MM.1S (cell line): ENCODE results near the gene LAMP1.

Experiments
- DNase-seq: peaks from one replicate; pipeline ENCODE4 v3.0.0-alpha.2; 2015
- H2AFZ ChIP-seq: fragments of 300-600 bp; sonication (generic); 2 replicates; pipeline ENCODE4 v1.6.0; 2016; ENCODE audit warnings: antibody characterized with exemption, low read length
- H3F3A ChIP-seq: fragments of 300-600 bp; sonication (generic); 2 replicates; pipeline ENCODE4 v1.6.1; 2016; ENCODE audit warnings: mild to moderate bottlenecking, antibody characterized with exemption, low read length, moderate library complexity, mixed read lengths; ENCODE audit not compliant: insufficient read depth
- H3K27ac ChIP-seq: fragments of 300-600 bp; sonication (generic); 2 replicates; pipeline ENCODE4 v1.5.1; 2016; ENCODE audit warnings: mild to moderate bottlenecking, low read length
- H3K27me3 ChIP-seq: fragments of 300-600 bp; sonication (generic); replicated peaks from 2 replicates; pipeline ENCODE4 v1.6.0; 2016; ENCODE audit warnings: low read length; ENCODE audit not compliant: insufficient read depth
- H3K36me3 ChIP-seq: fragments of 300-600 bp; sonication (generic); replicated peaks from 2 replicates; pipeline ENCODE4 v1.6.1; 2016; ENCODE audit warnings: mild to moderate bottlenecking, low read length, mixed read lengths; ENCODE audit not compliant: insufficient read depth
- H3K4me1 ChIP-seq: fragments of 300-600 bp; sonication (generic); 2 replicates; pipeline ENCODE4 v1.6.1; 2016; ENCODE audit warnings: low read length, mixed read lengths
- H3K4me2 ChIP-seq: fragments of 300-600 bp; sonication (generic); 2 replicates; pipeline ENCODE4 v1.6.0; 2016; ENCODE audit warnings: low read depth, low read length
- H3K4me3 ChIP-seq: fragments of 300-600 bp; sonication (generic); 2 replicates; pipeline ENCODE4 v1.5.1; 2016; ENCODE audit warnings: low read length, mixed read lengths
- H3K79me2 ChIP-seq: fragments of 300-600 bp; sonication (generic); 2 replicates; pipeline ENCODE4 v1.6.1; 2016; ENCODE audit warnings: mixed run types, low read length, mixed read lengths
- H3K9ac ChIP-seq: fragments of 300-600 bp; sonication (generic); 2 replicates; pipeline ENCODE4 v1.6.1; 2016; ENCODE audit warnings: low read length, mixed read lengths
- H3K9me2 ChIP-seq: fragments of 300-600 bp; sonication (generic); replicated peaks from 2 replicates; pipeline ENCODE4 v1.6.1; 2016; ENCODE audit warnings: mild to moderate bottlenecking, low read length, mixed read lengths; ENCODE audit not compliant: insufficient read depth
- H3K9me3 ChIP-seq: fragments of 300-600 bp; sonication (generic); replicated peaks from 2 replicates; pipeline ENCODE4 v1.6.1; 2016; ENCODE audit warnings: mild to moderate bottlenecking, low read length, mixed read lengths; ENCODE audit not compliant: insufficient read depth
- H4K20me1 ChIP-seq: fragments of 300-600 bp; sonication (generic); 2 replicates; pipeline ENCODE4 v1.6.1; 2016; ENCODE audit warnings: mild to moderate bottlenecking, low read length, moderate library complexity, mixed read lengths; ENCODE audit not compliant: insufficient read depth
- EZH2 ChIP-seq: fragments of 300-600 bp; sonication (generic); optimal IDR thresholded peaks from 2 replicates; pipeline ENCODE3; 2017; ENCODE audit warnings: low read depth, mild to moderate bottlenecking, antibody characterized with exemption, low read length, mixed read lengths
- EZH2phosphoT487 ChIP-seq: fragments of 300-600 bp; sonication (generic); IDR thresholded peaks from 2 replicates; pipeline ENCODE4 v1.6.1; 2018; ENCODE audit warnings: antibody characterized with exemption, low read length
- TF ChIP-seq, protein P1 (sequence below): fragments of 300-600 bp; sonication (generic); IDR thresholded peaks from 2 replicates; pipeline ENCODE4 v1.5.1; 2016; ENCODE audit warnings: antibody characterized with exemption, low read length, mixed read lengths

Gene LAMP1

DNA sequence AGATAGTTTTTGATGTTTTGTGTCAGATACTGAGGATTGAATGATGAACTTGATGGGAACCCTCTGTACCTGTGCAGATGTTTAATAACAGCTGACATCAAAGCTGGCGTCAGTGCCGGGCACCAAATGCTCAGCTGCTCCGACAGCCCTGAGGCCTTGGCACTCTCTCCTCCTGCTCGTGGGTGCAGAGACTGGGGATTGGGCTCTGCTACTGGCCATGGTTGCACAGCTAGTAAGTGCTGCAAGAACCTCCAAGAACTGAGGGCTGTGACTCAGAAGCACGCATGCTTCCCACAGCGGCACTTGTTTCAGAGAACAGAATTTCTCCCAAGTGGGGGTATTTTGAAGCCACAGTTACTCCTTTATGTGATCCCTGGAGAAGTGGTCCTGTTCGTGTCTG, 5.9 kb downstream of the LAMP1 start:
- Histone ChIP-seq H3F3A (no peaks in the 10 kb centered on the region), H3K4me3 (no peak overlapping the region), H3K79me2 (peaks cover 94% of the 10 kb centered on the region), H3K9me3 (no peaks in the 10 kb centered on the region), H2AFZ (no peak overlapping the region), H3K4me1 (0 out of 2 replicates have a peak, but pooled peaks cover 4% of the 10 kb centered on the region), H3K9ac (no peak overlapping the region), H3K4me2 (no peak overlapping the region), H3K36me3 (no peaks in the 10 kb centered on the region), H3K9me2 (no peaks in the 10 kb centered on the region), H4K20me1 (peaks cover 6% of the 10 kb centered on the region; the same call in 1 of the 2 replicates), H3K27ac (no peak overlapping the region), H3K27me3 (no peaks in the 10 kb centered on the region)
- TF ChIP-seq EZH2 = no peak
- TF ChIP-seq EZH2phosphoT487 = no peak
- TF ChIP-seq, protein P1, sequence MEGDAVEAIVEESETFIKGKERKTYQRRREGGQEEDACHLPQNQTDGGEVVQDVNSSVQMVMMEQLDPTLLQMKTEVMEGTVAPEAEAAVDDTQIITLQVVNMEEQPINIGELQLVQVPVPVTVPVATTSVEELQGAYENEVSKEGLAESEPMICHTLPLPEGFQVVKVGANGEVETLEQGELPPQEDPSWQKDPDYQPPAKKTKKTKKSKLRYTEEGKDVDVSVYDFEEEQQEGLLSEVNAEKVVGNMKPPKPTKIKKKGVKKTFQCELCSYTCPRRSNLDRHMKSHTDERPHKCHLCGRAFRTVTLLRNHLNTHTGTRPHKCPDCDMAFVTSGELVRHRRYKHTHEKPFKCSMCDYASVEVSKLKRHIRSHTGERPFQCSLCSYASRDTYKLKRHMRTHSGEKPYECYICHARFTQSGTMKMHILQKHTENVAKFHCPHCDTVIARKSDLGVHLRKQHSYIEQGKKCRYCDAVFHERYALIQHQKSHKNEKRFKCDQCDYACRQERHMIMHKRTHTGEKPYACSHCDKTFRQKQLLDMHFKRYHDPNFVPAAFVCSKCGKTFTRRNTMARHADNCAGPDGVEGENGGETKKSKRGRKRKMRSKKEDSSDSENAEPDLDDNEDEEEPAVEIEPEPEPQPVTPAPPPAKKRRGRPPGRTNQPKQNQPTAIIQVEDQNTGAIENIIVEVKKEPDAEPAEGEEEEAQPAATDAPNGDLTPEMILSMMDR = no peak
- no peak for DNase-seq

- Histone ChIP-seq H3K4me2 (no peak overlapping the region), H3K79me2 (peaks cover 92% of the 10 kb centered on the region), H4K20me1 (peaks cover 6% of the 10 kb centered on the region; the same call in 1 of the 2 replicates), H3K36me3 (no peaks in the 10 kb centered on the region), H2AFZ (no peak overlapping the region), H3K27me3 (no peaks in the 10 kb centered on the region), H3F3A (no peaks in the 10 kb centered on the region), H3K9me2 (no peaks in the 10 kb centered on the region), H3K9ac (no peak overlapping the region), H3K27ac (no peak overlapping the region), H3K9me3 (no peaks in the 10 kb centered on the region), H3K4me1 (no peaks in the 10 kb centered on the region), H3K4me3 (no peak overlapping the region)
- DNase-seq = no peak
- no peak for TF ChIP-seq EZH2phosphoT487
- TF ChIP-seq EZH2 = no peak
- TF ChIP-seq, protein P1 = no peak
Measured at GRCh38 chr13:113304121-113304520, 7.1 kb downstream of the LAMP1 start.

DNA sequence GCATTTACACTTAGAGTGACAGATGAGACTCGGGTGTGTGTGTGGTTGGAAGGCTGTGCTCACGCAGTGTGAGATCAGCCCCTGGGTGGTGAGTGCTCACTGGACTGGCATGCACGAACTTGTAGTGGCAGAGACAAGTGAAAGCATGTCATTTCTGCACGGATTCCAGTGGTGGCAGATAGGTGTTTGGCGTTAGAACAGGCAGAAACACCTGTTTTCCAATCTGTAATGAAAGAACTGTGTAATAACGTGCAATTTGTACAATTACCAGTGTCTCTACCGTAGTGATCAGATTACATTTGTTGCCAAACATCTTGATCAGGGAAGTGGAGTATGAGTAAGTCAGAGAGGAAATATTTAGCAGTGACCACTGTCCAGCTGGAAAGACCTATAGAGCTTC, 8.2 kb downstream of the LAMP1 start:
- no peak overlapping the region for H3K4me2 ChIP-seq
- H3K27ac ChIP-seq = no peak overlapping the region

More for the DNA sequence above, 8.2 kb downstream of the LAMP1 start:
- Histone ChIP-seq H3K4me3 (no peak overlapping the region), H3K9ac (no peak overlapping the region), H3K36me3 (no peaks in the 10 kb centered on the region), H2AFZ (no peak overlapping the region), H3K4me1 (no peaks in the 10 kb centered on the region), H3K9me3 (no peaks in the 10 kb centered on the region), H3K9me2 (no peaks in the 10 kb centered on the region), H3K27me3 (no peaks in the 10 kb centered on the region), H4K20me1 (peaks cover 6% of the 10 kb centered on the region; the same call in 1 of the 2 replicates), H3K79me2 (peaks cover 88% of the 10 kb centered on the region), H3F3A (no peaks in the 10 kb centered on the region)
- TF ChIP-seq EZH2 (no peak), EZH2phosphoT487 (no peak)
- TF ChIP-seq, protein P1 = no peak
- DNase-seq = no peak
